H1 (cell line): ENCODE results near the gene TMEM163. TPM values are rescaled to one million over a fixed set of nuclear protein-coding genes. Genes with fewer than 3 reads are reported as not detected.

Experiments used
- CTCF ChIA-PET: fragments of 300-600 bp; sonication (Branson Sonifier 250); formaldehyde crosslinking; loops from one replicate; lab custom pipeline; 2021; ENCODE audit not compliant: partially characterized antibody; lab: Charles Lee
- POLR2A ChIA-PET: fragments of 300-600 bp; sonication (Branson Sonifier 250); formaldehyde crosslinking; loops from one replicate; lab custom pipeline; 2021; ENCODE audit warnings: inconsistent platforms; ENCODE audit not compliant: partially characterized antibody; lab: Charles Lee
- DNase-seq, 2 experiments: peaks; one replicate each; pipeline versions ENCODE4 v3.0.0 to v3.0.0-alpha.2; 2010 to 2022; ENCODE audit warnings: low spot score in 2 of 2, low read depth in 1 of 2, mixed read lengths in 1 of 2
- FAIRE-seq: peaks from 2 replicates; lab custom pipeline; 2011; peaks lifted over from hg19 to GRCh38; lab: Jason Lieb, UNC
- H2AFZ ChIP-seq: 2 replicates; pipeline ENCODE4 v1.8.1; 2012; ENCODE audit warnings: low read length, inconsistent platforms
- H2AK5ac ChIP-seq: 2 replicates; pipeline ENCODE4 v1.6.1; 2013; ENCODE audit warnings: low read depth, low read length
- H2BK120ac ChIP-seq: replicated peaks from 2 replicates; pipeline ENCODE3; 2013; ENCODE audit warnings: low read depth, low read length, inconsistent platforms
- H2BK12ac ChIP-seq: 2 replicates; pipeline ENCODE4 v1.6.1; 2013; ENCODE audit warnings: low read depth, low read length
- H2BK15ac ChIP-seq: 2 replicates; pipeline ENCODE4 v1.6.1; 2013; ENCODE audit warnings: low read length
- H2BK20ac ChIP-seq: 2 replicates; pipeline ENCODE4 v1.6.1; 2013; ENCODE audit warnings: low read length
- H2BK5ac ChIP-seq: 2 replicates; pipeline ENCODE4 v1.6.1; 2013; ENCODE audit warnings: low read depth, low read length
- H3K14ac ChIP-seq: 2 replicates; pipeline ENCODE4 v1.6.1; 2013; ENCODE audit warnings: inconsistent platforms; ENCODE audit not compliant: insufficient read length
- H3K18ac ChIP-seq: 2 replicates; pipeline ENCODE4 v1.6.1; 2013; ENCODE audit warnings: low read length; ENCODE audit errors: extremely low read depth
- H3K23ac ChIP-seq: 2 replicates; pipeline ENCODE4 v1.6.1; 2013; ENCODE audit warnings: inconsistent platforms; ENCODE audit not compliant: insufficient read length
- H3K23me2 ChIP-seq: 2 replicates; pipeline ENCODE4 v1.6.1; 2013; ENCODE audit warnings: low read depth, low read length
- H3K27ac ChIP-seq: 2 replicates; pipeline ENCODE4 v1.6.1; 2011; ENCODE audit warnings: low read depth, low read length, inconsistent platforms
- H3K27me3 ChIP-seq, 4 experiments: replicated peaks in 1 of 4; 1 replicate in 1 of 4; 2 replicates in 3 of 4; pipeline versions ENCODE4 v1.6.1 to v1.8.1; 2011 to 2013; ENCODE audit warnings: low read length in 3 of 4, mild to moderate bottlenecking in 3 of 4, inconsistent platforms in 2 of 4, mixed read lengths in 2 of 4, moderate library complexity in 1 of 4; ENCODE audit not compliant: control insufficient read depth in 3 of 4, insufficient read depth in 3 of 4; ENCODE audit errors: extremely low read depth in 1 of 4
- H3K36me3 ChIP-seq, 4 experiments: 2 replicates each; pipeline versions ENCODE4 v1.6.1 to v1.8.1; 2011 to 2013; ENCODE audit warnings: mild to moderate bottlenecking in 4 of 4, low read length in 3 of 4, moderate library complexity in 2 of 4, control low read depth in 1 of 4, inconsistent platforms in 1 of 4; ENCODE audit not compliant: insufficient read depth in 4 of 4, control insufficient read depth in 2 of 4
- H3K4ac ChIP-seq: replicated peaks from 2 replicates; pipeline ENCODE3; 2013; ENCODE audit warnings: low read length, low read depth, mixed read lengths, inconsistent platforms; ENCODE audit not compliant: insufficient read length
- H3K4me1 ChIP-seq, 4 experiments: replicated peaks in 1 of 4; 1 replicate in 1 of 4; 2 replicates in 3 of 4; pipeline versions ENCODE4 v1.6.1 to v1.8.1; 2011 to 2013; ENCODE audit warnings: low read length in 3 of 4, inconsistent platforms in 2 of 4, mixed read lengths in 1 of 4; ENCODE audit not compliant: insufficient read depth in 4 of 4, control insufficient read depth in 3 of 4
- H3K4me2 ChIP-seq, 2 experiments: 2 replicates each; pipeline versions ENCODE4 v1.6.1 to v1.8.1; 2011 to 2013; ENCODE audit warnings: low read depth in 2 of 2, low read length in 2 of 2, control low read depth in 1 of 2, inconsistent platforms in 1 of 2, mild to moderate bottlenecking in 1 of 2; ENCODE audit not compliant: insufficient read depth in 1 of 2
- H3K4me3 ChIP-seq, 4 experiments: fragments of 200-600, 300-600 bp in 1 of 4; sonication (generic), shearing (Covaris generic), sonication (Bioruptor Twin) in 1 of 4; 2 replicates each; pipeline versions ENCODE4 v1.5.1 to v1.8.1; 2011 to 2016; ENCODE audit warnings: low read length in 4 of 4, low read depth in 3 of 4, control low read depth in 2 of 4, inconsistent platforms in 2 of 4, mild to moderate bottlenecking in 2 of 4, mixed read lengths in 1 of 4, moderate library complexity in 1 of 4; ENCODE audit not compliant: insufficient read depth in 2 of 4; ENCODE audit errors: extremely low read depth in 1 of 4
- H3K56ac ChIP-seq: replicated peaks from 2 replicates; pipeline ENCODE3; 2013; ENCODE audit warnings: low read depth, mild to moderate bottlenecking, mixed read lengths, low read length, inconsistent platforms; ENCODE audit not compliant: insufficient read length
- H3K79me1 ChIP-seq: 2 replicates; pipeline ENCODE4 v1.6.1; 2013; ENCODE audit warnings: low read depth, low read length, control low read depth
- H3K79me2 ChIP-seq, 2 experiments: 2 replicates each; pipeline versions ENCODE4 v1.6.1 to v1.8.1; 2012 to 2013; ENCODE audit warnings: low read length in 2 of 2, mild to moderate bottlenecking in 2 of 2, inconsistent platforms in 1 of 2; ENCODE audit not compliant: insufficient read depth in 2 of 2, control insufficient read depth in 1 of 2
- H3K9ac ChIP-seq, 4 experiments: replicated peaks in 1 of 4; 1 replicate in 1 of 4; 2 replicates in 3 of 4; pipeline versions ENCODE4 v1.6.1 to v1.8.1; 2011 to 2013; ENCODE audit warnings: low read depth in 3 of 4, low read length in 3 of 4, control low read depth in 2 of 4, mild to moderate bottlenecking in 2 of 4, moderate library complexity in 2 of 4, inconsistent platforms in 1 of 4; ENCODE audit errors: extremely low read depth in 1 of 4
- H3K9me3 ChIP-seq, 2 experiments: 2 replicates each; pipeline versions ENCODE4 v1.6.1 to v1.8.1; 2012 to 2013; ENCODE audit warnings: mild to moderate bottlenecking in 2 of 2, moderate library complexity in 2 of 2, control low read depth in 1 of 2, inconsistent platforms in 1 of 2, low read depth in 1 of 2, low read length in 1 of 2, mixed read lengths in 1 of 2; ENCODE audit not compliant: insufficient read depth in 2 of 2
- H4K20me1 ChIP-seq, 2 experiments: replicated peaks in 1 of 2; 2 replicates each; pipeline versions ENCODE3 to v1.8.1; 2011 to 2013; ENCODE audit warnings: inconsistent platforms in 2 of 2, low read length in 2 of 2, mild to moderate bottlenecking in 1 of 2; ENCODE audit not compliant: insufficient read depth in 2 of 2, control insufficient read depth in 1 of 2
- H4K5ac ChIP-seq: 2 replicates; pipeline ENCODE4 v1.6.1; 2013; ENCODE audit warnings: low read length, low read depth, mixed read lengths, inconsistent platforms; ENCODE audit not compliant: insufficient read length
- H4K8ac ChIP-seq: 2 replicates; pipeline ENCODE4 v1.8.0; 2013; ENCODE audit warnings: mild to moderate bottlenecking, moderate library complexity, low read length, inconsistent platforms; ENCODE audit not compliant: insufficient read depth; ENCODE audit errors: extremely low read depth
- H4K91ac ChIP-seq: replicated peaks from 2 replicates; pipeline ENCODE3; 2013; ENCODE audit warnings: low read length, mixed read lengths, inconsistent platforms; ENCODE audit not compliant: insufficient read length
- TEAD4 ChIP-seq: IDR thresholded peaks from 2 replicates; pipeline ENCODE4 v1.6.1; 2012; ENCODE audit warnings: low read depth, low read length, inconsistent platforms, mixed read lengths
- ZNF274 ChIP-seq: IDR thresholded peaks from 2 replicates; pipeline ENCODE4 v1.7.0; 2012; ENCODE audit warnings: low read length, borderline replicate concordance; ENCODE audit errors: extremely low read depth
- WGBS, 2 experiments: shearing (Covaris generic) in 1 of 2; methylation state at CpG; one replicate each; pipeline versions ENCODE4 v1.1.6 to v1.1.7; 2013 to 2015; ENCODE audit warnings: low lambda C conversion rate in 2 of 2, mixed read lengths in 2 of 2, inconsistent platforms in 1 of 2, low coverage in 1 of 2, missing lambda C conversion rate in 1 of 2; ENCODE audit not compliant: insufficient replicate concordance in 2 of 2, insufficient coverage in 1 of 2, insufficient read length in 1 of 2; ENCODE audit errors: extremely low coverage in 1 of 2, missing lambda C conversion rate in 1 of 2; 5-methylcytosine and 5-hydroxymethylcytosine counted together
- polyA plus RNA-seq, 7 experiments: library from polyadenylated mRNA; depleted of rRNA in 3 of 7; stranded (reverse) in 5 of 7; unstranded in 2 of 7; fragments of >200 nt in 5 of 7; fragments of 200-250 nt in 2 of 7; gene quantifications; 1 replicate in 5 of 7; 2 replicates in 1 of 7; 4 replicates in 1 of 7; pipeline versions ENCODE4 v1.2.1 to v1.2.3, GENCODE V29; 2011 to 2013; ENCODE audit warnings: missing spikeins in 2 of 7, mixed read lengths in 2 of 7
- total RNA-seq: library from RNA; stranded (reverse); fragmentation: NEBNext Ultra II Directional; extraction: Animal tissue kit (Norgen Biotek cat#: 25700); gene quantifications from 2 replicates; pipeline ENCODE4 v1.2.1, GENCODE V29; 2021

TMEM163 gene
- total and polyA plus RNA-seq, 2 of the 8 experiments (the other 6 are each of a cell fraction or from before 2014, with no cell fraction given): 2.8 to 3.2 TPM

GRCh38 chr2:134724341-134724740, 5.5 kb upstream of the TMEM163 start:
- H3K23me2 ChIP-seq: peaks cover 2% of the 10 kb centered on the region; the same call in 1 of the 2 replicates
- H3K79me1 ChIP-seq: no peaks in the 10 kb centered on the region
- no peak overlapping the region for H3K4me2 ChIP-seq
- TF ChIP-seq ZNF274 (no peak), TEAD4 (peak; percentile 56; the same call in 1 of the 2 replicates)
- no peaks in the 10 kb centered on the region for H3K4me1 ChIP-seq
- H3K4me3 ChIP-seq: no peak overlapping the region
- POLR2A ChIA-PET: no interaction called here
- FAIRE-seq: no peak
- no peak for DNase-seq
- H3K27me3 ChIP-seq: peaks cover 10 to 17% (median 13%) of the 10 kb centered on the region in 4 experiments
- no peak overlapping the region for H3K14ac ChIP-seq
- H3K27ac ChIP-seq: no peak overlapping the region
- H2AK5ac ChIP-seq: no peak overlapping the region
- no peak overlapping the region for H2BK120ac ChIP-seq
- H2AFZ ChIP-seq: no peak overlapping the region
- H3K18ac ChIP-seq: no peak overlapping the region
- H3K23ac ChIP-seq: no peak overlapping the region
- no peak overlapping the region for H2BK12ac ChIP-seq
- no peak overlapping the region for H2BK15ac ChIP-seq
- no peaks in the 10 kb centered on the region for H3K79me2 ChIP-seq
- 86% methylated on average over 1 of the region's 1 CpG; no CpG with 5 or more reads in 1 of the 2 experiments for WGBS, 2 experiments
- CTCF ChIA-PET: interaction anchor here (0.8 to 4.3 kb wide), 5 partner anchors 9 to 273 kb away, joined by 3 to 18 read pairs (median 5); no protein-coding TSS in a partner anchor
- H2BK5ac ChIP-seq: no peak overlapping the region
- H4K20me1 ChIP-seq: no peaks in the 10 kb centered on the region
- no peak overlapping the region for H4K8ac ChIP-seq
- H2BK20ac ChIP-seq: no peak overlapping the region
- no peak overlapping the region for H3K9ac ChIP-seq
- no peaks in the 10 kb centered on the region for H3K36me3 ChIP-seq
- H4K91ac ChIP-seq: no peak overlapping the region
- no peak overlapping the region for H3K56ac ChIP-seq
- H4K5ac ChIP-seq: no peak overlapping the region
- no peaks in the 10 kb centered on the region for H3K9me3 ChIP-seq
- H3K4ac ChIP-seq: peak overlapping the region; percentile 35
